ENCODE measurements around the gene PER2. TPM values are rescaled to one million over a fixed set of nuclear protein-coding genes. Genes with fewer than 3 reads are reported as not detected.
A peak's percentile ranks its signal among the peaks of the same experiment; 100 is the strongest.

The PER2 gene
- total and polyA plus RNA-seq, 2 of the 13 experiments (the other 11 are each of a cell fraction or from before 2014, with no cell fraction given) = 5.1 to 9.4 TPM

DNA sequence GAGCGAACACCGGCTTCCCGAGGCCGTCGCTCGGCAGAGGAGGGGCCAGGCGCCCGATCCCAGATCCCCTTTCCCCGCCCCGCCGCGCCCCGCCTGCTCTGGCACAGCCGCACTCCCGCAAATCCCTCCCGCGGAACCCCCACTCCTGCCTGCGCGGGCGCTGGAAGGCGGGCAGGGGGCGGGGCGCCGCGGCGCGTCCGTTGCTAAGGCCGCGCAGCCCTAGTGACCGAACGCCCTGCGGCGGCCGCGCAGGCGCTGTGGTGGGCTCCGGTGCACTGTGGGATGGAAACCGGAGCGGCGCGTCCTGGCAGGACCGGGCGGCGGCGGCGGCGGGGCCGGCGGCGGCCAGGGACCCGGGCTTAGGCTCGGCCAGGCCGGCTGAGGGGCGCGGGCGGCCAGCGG, 31.8 kb upstream of the PER2 start, which contains the start of gene TRAF3IP1 (continued):
- TF ChIP-seq ZNF235 (CRISPR knock-in tag; IDR thresholded peaks at IDR 0.05; ENCODE audit: borderline replicate concordance) (peak; percentile 29; the same call in 1 of the 2 replicates), SIN3A (IDR thresholded peaks at IDR 0.05; ENCODE audit: borderline replicate concordance, low read depth, low read length) (peak; percentile 95; the same call in 1 of the 2 replicates), CBFB (CRISPR knock-in tag; IDR thresholded peaks at IDR 0.05) (no peak), SIX4 (CRISPR knock-in tag; IDR thresholded peaks at IDR 0.05) (peak; percentile 25; the same call in 1 of the 2 replicates), ZNF792 (CRISPR knock-in tag; IDR thresholded peaks at IDR 0.05) (peak; percentile 34; the same call in 1 of the 2 replicates), EED (CRISPR knock-in tag; IDR thresholded peaks at IDR 0.05) (no peak), ZNF777 (CRISPR knock-in tag; IDR thresholded peaks at IDR 0.05) (0 out of 2 replicates have a peak, but pooled peaks have one; percentile 53), ZNF546 (CRISPR knock-in tag; conservative IDR thresholded peaks at IDR 0.05) (no peak; the same call in 1 of the 2 replicates), KAT8 (CRISPR knock-in tag; IDR thresholded peaks at IDR 0.05) (peak; percentile 42; the same call in 1 of the 2 replicates), ZZZ3 (CRISPR knock-in tag; IDR thresholded peaks at IDR 0.05; ENCODE audit: borderline replicate concordance) (no peak), NCOA2 (CRISPR knock-in tag; IDR thresholded peaks at IDR 0.05) (0 out of 2 replicates have a peak, but pooled peaks have one; percentile 11), SP1 (IDR thresholded peaks at IDR 0.05) (no peak), SP1 (CRISPR knock-in tag; IDR thresholded peaks at IDR 0.05) (peak; percentile 75)
- TF ChIP-seq, protein P1, sequence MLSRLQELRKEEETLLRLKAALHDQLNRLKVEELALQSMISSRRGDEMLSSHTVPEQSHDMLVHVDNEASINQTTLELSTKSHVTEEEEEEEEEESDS (CRISPR knock-in tag; IDR thresholded peaks at IDR 0.05; ENCODE audit: borderline replicate concordance) = no peak
- TF ChIP-seq, protein P2, sequence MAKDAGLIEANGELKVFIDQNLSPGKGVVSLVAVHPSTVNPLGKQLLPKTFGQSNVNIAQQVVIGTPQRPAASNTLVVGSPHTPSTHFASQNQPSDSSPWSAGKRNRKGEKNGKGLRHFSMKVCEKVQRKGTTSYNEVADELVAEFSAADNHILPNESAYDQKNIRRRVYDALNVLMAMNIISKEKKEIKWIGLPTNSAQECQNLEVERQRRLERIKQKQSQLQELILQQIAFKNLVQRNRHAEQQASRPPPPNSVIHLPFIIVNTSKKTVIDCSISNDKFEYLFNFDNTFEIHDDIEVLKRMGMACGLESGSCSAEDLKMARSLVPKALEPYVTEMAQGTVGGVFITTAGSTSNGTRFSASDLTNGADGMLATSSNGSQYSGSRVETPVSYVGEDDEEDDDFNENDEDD (CRISPR knock-in tag; IDR thresholded peaks at IDR 0.05; ENCODE audit: borderline replicate concordance) = peak; percentile 75
- TF ChIP-seq, protein P3, sequence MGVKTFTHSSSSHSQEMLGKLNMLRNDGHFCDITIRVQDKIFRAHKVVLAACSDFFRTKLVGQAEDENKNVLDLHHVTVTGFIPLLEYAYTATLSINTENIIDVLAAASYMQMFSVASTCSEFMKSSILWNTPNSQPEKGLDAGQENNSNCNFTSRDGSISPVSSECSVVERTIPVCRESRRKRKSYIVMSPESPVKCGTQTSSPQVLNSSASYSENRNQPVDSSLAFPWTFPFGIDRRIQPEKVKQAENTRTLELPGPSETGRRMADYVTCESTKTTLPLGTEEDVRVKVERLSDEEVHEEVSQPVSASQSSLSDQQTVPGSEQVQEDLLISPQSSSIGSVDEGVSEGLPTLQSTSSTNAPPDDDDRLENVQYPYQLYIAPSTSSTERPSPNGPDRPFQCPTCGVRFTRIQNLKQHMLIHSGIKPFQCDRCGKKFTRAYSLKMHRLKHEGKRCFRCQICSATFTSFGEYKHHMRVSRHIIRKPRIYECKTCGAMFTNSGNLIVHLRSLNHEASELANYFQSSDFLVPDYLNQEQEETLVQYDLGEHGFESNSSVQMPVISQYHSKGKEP (CRISPR knock-in tag; IDR thresholded peaks at IDR 0.05) = no peak
- TF ChIP-seq, protein P4, sequence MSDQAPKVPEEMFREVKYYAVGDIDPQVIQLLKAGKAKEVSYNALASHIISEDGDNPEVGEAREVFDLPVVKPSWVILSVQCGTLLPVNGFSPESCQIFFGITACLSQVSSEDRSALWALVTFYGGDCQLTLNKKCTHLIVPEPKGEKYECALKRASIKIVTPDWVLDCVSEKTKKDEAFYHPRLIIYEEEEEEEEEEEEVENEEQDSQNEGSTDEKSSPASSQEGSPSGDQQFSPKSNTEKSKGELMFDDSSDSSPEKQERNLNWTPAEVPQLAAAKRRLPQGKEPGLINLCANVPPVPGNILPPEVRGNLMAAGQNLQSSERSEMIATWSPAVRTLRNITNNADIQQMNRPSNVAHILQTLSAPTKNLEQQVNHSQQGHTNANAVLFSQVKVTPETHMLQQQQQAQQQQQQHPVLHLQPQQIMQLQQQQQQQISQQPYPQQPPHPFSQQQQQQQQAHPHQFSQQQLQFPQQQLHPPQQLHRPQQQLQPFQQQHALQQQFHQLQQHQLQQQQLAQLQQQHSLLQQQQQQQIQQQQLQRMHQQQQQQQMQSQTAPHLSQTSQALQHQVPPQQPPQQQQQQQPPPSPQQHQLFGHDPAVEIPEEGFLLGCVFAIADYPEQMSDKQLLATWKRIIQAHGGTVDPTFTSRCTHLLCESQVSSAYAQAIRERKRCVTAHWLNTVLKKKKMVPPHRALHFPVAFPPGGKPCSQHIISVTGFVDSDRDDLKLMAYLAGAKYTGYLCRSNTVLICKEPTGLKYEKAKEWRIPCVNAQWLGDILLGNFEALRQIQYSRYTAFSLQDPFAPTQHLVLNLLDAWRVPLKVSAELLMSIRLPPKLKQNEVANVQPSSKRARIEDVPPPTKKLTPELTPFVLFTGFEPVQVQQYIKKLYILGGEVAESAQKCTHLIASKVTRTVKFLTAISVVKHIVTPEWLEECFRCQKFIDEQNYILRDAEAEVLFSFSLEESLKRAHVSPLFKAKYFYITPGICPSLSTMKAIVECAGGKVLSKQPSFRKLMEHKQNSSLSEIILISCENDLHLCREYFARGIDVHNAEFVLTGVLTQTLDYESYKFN (CRISPR knock-in tag; conservative IDR thresholded peaks at IDR 0.05) = 0 out of 2 replicates have a peak, but pooled peaks have one; percentile 41
- TF ChIP-seq, protein P5, sequence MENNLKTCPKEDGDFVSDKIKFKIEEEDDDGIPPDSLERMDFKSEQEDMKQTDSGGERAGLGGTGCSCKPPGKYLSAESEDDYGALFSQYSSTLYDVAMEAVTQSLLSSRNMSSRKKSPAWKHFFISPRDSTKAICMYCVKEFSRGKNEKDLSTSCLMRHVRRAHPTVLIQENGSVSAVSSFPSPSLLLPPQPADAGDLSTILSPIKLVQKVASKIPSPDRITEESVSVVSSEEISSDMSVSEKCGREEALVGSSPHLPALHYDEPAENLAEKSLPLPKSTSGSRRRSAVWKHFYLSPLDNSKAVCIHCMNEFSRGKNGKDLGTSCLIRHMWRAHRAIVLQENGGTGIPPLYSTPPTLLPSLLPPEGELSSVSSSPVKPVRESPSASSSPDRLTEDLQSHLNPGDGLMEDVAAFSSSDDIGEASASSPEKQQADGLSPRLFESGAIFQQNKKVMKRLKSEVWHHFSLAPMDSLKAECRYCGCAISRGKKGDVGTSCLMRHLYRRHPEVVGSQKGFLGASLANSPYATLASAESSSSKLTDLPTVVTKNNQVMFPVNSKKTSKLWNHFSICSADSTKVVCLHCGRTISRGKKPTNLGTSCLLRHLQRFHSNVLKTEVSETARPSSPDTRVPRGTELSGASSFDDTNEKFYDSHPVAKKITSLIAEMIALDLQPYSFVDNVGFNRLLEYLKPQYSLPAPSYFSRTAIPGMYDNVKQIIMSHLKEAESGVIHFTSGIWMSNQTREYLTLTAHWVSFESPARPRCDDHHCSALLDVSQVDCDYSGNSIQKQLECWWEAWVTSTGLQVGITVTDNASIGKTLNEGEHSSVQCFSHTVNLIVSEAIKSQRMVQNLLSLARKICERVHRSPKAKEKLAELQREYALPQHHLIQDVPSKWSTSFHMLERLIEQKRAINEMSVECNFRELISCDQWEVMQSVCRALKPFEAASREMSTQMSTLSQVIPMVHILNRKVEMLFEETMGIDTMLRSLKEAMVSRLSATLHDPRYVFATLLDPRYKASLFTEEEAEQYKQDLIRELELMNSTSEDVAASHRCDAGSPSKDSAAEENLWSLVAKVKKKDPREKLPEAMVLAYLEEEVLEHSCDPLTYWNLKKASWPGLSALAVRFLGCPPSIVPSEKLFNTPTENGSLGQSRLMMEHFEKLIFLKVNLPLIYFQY (CRISPR knock-in tag; IDR thresholded peaks at IDR 0.05; ENCODE audit: borderline replicate concordance) = no peak; the same call in 1 of the 2 replicates
- TF ChIP-seq, protein P6, sequence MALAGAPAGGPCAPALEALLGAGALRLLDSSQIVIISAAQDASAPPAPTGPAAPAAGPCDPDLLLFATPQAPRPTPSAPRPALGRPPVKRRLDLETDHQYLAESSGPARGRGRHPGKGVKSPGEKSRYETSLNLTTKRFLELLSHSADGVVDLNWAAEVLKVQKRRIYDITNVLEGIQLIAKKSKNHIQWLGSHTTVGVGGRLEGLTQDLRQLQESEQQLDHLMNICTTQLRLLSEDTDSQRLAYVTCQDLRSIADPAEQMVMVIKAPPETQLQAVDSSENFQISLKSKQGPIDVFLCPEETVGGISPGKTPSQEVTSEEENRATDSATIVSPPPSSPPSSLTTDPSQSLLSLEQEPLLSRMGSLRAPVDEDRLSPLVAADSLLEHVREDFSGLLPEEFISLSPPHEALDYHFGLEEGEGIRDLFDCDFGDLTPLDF (CRISPR knock-in tag; IDR thresholded peaks at IDR 0.05) = peak; percentile 79
